HepG2 (cell line): ENCODE data around the gene PTPN18. TPM values are rescaled to one million over a fixed set of nuclear protein-coding genes. Genes with fewer than 3 reads are reported as not detected.

ENCODE experiments used
- EEA1 ChIP-seq: sonication (generic); formaldehyde crosslinking; IDR thresholded peaks from 2 replicates; pipeline ENCODE4 v1.5.1; 2020; ENCODE audit warnings: mild to moderate bottlenecking, missing genetic modification reagents, borderline replicate concordance
- HOXA5 ChIP-seq: sonication (generic); formaldehyde crosslinking; IDR thresholded peaks from 2 replicates; pipeline ENCODE4 v1.4.0; 2020; ENCODE audit warnings: missing genetic modification reagents
- KDM1A ChIP-seq: IDR thresholded peaks from 2 replicates; pipeline ENCODE4 v1.6.1; 2016; ENCODE audit warnings: missing compliant biosample characterization
- KMT2B ChIP-seq: IDR thresholded peaks from 2 replicates; pipeline ENCODE4 v1.6.1; 2016; ENCODE audit warnings: missing genetic modification reagents, missing compliant biosample characterization
- LCORL ChIP-seq, 2 experiments: fragments of 450-650 bp in 1 of 2; sonication (generic) in 1 of 2; formaldehyde crosslinking in 1 of 2; IDR thresholded peaks; 2 replicates each; pipeline versions ENCODE4 v1.5.0 to v1.6.1; 2017 to 2020; ENCODE audit warnings: antibody characterized with exemption in 1 of 2, missing genetic modification reagents in 1 of 2
- TFDP1 ChIP-seq: IDR thresholded peaks from 2 replicates; pipeline ENCODE4 v1.6.1; 2016; ENCODE audit warnings: missing compliant biosample characterization, missing genetic modification reagents, borderline replicate concordance
- TMF1 ChIP-seq: sonication (generic); formaldehyde crosslinking; IDR thresholded peaks from 2 replicates; pipeline ENCODE4 v1.8.1; 2022; ENCODE audit warnings: low read depth, missing genetic modification reagents
- ZNF33A ChIP-seq: sonication (generic); formaldehyde crosslinking; IDR thresholded peaks from 2 replicates; pipeline ENCODE4 v1.5.1; 2020; ENCODE audit warnings: missing genetic modification reagents, mild to moderate bottlenecking, moderate library complexity, borderline replicate concordance
- ZNF362 ChIP-seq: sonication (generic); formaldehyde crosslinking; IDR thresholded peaks from 2 replicates; pipeline ENCODE4 v1.4.0; 2020; ENCODE audit warnings: missing genetic modification reagents, mild to moderate bottlenecking, borderline replicate concordance
- ZNF770 ChIP-seq: sonication (generic); formaldehyde crosslinking; IDR thresholded peaks from 2 replicates; pipeline ENCODE4 v1.5.0; 2020; ENCODE audit warnings: mild to moderate bottlenecking, missing genetic modification reagents
- ZSCAN29 ChIP-seq: sonication (generic); formaldehyde crosslinking; conservative IDR thresholded peaks from 2 replicates; pipeline ENCODE4 v1.4.0; 2020; ENCODE audit warnings: mild to moderate bottlenecking, missing genetic modification reagents
- polyA plus RNA-seq, 8 experiments: library from polyadenylated mRNA; depleted of rRNA in 3 of 8; stranded (reverse) in 7 of 8; unstranded in 1 of 8; fragments of >200 nt; fragmentation: Illumina TruSeq in 4 of 8; extraction: Trizol in 4 of 8; gene quantifications; 2 replicates each; pipeline versions ENCODE4 v1.2.1 to v1.2.3, GENCODE V29; 2011 to 2016; ENCODE audit warnings: low read depth in 4 of 8, missing spikeins in 1 of 8, mixed read lengths in 1 of 8; ENCODE audit not compliant: insufficient read depth in 1 of 8
- total RNA-seq, 5 experiments: library from RNA; depleted of rRNA; stranded (reverse); fragments of >200 nt; fragmentation: Illumina TruSeq; extraction: Trizol; gene quantifications; 2 replicates each; pipeline ENCODE4 v1.2.3, GENCODE V29; 2016; ENCODE audit warnings: low read depth in 1 of 5

PTPN18 gene
- total and polyA plus RNA-seq, 2 of the 13 experiments (the other 11 are each of a cell fraction or from before 2014, with no cell fraction given): 14.8 to 39.6 TPM

- TF ChIP-seq ZSCAN29 (CRISPR knock-in tag) (no peak), ZNF362 (CRISPR knock-in tag) (no peak), ZNF33A (CRISPR knock-in tag) (0 out of 2 replicates have a peak, but pooled peaks have one; percentile 92), ZNF770 (peak; percentile 30; the same call in 1 of the 2 replicates), EEA1 (CRISPR knock-in tag) (peak; percentile 35; the same call in 1 of the 2 replicates), TFDP1 (CRISPR knock-in tag) (peak; percentile 60), KMT2B (peak; percentile 78), LCORL (IDR thresholded peaks at IDR 0.05) (no peak), LCORL (CRISPR knock-in tag; IDR thresholded peaks at IDR 0.05) (peak; percentile 16; the same call in 1 of the 2 replicates), HOXA5 (0 out of 2 replicates have a peak, but pooled peaks have one; percentile 12), KDM1A (CRISPR knock-in tag) (no peak), TMF1 (0 out of 2 replicates have a peak, but pooled peaks have one; percentile 46)
Observed at GRCh38 chr2:130342533-130343275, 13.2 kb upstream of the PTPN18 start, which contains the start of gene IMP4 (continued).
